ENCODE data around the gene CROCC2. TPM values are rescaled to one million over a fixed set of nuclear protein-coding genes. Genes with fewer than 3 reads are reported as not detected.

Gene CROCC2
- total and polyA plus RNA-seq, 8 donors, result 0.03 to 4.9 TPM; not detected in 6

DNA sequence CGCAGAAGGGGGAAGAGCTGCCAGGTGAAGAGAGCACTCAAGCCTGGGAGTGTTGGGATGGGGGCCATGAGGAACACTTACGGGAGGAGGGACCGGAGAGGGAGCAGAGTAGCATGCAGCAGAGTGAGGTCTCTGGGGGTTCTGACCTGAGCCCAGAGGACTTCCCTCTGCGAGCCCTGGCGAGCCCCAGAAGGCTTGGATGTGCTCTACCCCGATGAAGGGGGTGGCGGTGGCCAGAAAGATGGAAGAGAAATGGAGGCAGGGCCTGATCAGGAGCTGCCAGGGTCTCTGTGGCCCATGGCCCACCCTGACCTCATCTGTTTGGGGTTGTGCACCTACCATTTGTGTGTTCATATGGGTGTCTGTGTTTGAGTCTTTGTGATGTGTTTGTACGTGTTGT is 42.0 kb downstream of the CROCC2 start:
- no peak overlapping the region for H3K4me3 ChIP-seq
- no peaks in the 10 kb centered on the region for H3K4me1 ChIP-seq
- DNase-seq, result peak in 1 of 2 donors; percentile 11
- H3K27me3 ChIP-seq, result peaks cover 0 to 14% (median 0%) of the 10 kb centered on the region in 3 donors
- WGBS, 5 donors, result 84 to 97% (median 94%) methylated on average over 8 of the region's 8 CpGs
- no peak for TF ChIP-seq POLR2A (IDR thresholded peaks at IDR 0.05)
- TF ChIP-seq, protein P1, sequence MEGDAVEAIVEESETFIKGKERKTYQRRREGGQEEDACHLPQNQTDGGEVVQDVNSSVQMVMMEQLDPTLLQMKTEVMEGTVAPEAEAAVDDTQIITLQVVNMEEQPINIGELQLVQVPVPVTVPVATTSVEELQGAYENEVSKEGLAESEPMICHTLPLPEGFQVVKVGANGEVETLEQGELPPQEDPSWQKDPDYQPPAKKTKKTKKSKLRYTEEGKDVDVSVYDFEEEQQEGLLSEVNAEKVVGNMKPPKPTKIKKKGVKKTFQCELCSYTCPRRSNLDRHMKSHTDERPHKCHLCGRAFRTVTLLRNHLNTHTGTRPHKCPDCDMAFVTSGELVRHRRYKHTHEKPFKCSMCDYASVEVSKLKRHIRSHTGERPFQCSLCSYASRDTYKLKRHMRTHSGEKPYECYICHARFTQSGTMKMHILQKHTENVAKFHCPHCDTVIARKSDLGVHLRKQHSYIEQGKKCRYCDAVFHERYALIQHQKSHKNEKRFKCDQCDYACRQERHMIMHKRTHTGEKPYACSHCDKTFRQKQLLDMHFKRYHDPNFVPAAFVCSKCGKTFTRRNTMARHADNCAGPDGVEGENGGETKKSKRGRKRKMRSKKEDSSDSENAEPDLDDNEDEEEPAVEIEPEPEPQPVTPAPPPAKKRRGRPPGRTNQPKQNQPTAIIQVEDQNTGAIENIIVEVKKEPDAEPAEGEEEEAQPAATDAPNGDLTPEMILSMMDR (IDR thresholded peaks at IDR 0.05), result no peak
- TF ChIP-seq POLR2AphosphoS5 (IDR thresholded peaks at IDR 0.05), result no peak
- no peak for TF ChIP-seq EP300 (IDR thresholded peaks at IDR 0.05)
- no peaks in the 10 kb centered on the region for H3K36me3 ChIP-seq
- H3K27ac ChIP-seq, result no peak overlapping the region
- H3K9me3 ChIP-seq, result no peaks in the 10 kb centered on the region
- intact Hi-C loops (cut with DNase I; ENCODE audit: low total_unique reads), result no loop called here

DNA sequence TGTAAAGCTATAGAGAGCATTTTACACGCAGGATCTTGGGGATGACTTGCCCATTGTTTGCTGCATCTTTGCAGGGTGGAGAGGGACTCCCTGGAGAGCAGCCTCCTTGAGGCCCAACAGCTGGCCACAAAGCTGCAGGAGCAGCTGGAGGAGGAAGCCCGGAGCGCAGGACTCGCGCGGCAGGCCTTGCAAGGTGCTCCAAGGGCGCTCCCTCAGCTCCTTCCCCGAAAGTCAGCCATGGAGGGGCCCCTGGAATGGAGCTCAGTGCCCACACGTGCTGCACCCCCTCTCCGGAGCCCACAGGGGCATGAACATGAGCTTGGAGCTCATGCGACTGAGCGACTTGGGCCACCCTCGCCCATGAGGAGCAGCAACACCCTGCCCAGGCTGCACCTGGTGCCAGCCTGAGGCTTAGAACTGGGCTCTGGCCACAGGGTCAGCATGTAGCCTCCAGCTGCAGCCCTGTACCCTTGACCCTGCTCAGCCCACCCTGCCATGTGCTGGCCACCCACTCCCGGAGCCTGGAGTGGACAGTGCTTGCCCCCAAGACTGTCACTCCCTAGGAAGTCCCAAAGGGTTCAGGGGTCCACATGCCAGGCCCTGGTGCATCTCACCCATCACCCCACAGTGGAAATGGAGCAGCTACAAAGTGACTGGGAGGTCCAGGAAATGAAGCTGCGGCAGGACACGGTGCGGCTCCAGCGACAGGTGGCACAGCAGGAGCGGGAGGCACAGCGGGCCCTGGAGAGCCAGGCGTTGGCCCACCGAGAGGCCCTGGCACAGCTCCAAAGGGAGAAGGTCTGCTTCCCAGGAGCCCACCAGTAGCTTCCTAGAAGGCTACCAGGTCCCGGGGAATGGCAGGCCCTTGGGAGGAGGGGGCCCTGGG is 43.0 kb downstream of the CROCC2 start:
- Histone ChIP-seq H3K27ac (no peak overlapping the region), H3K4me3 (no peak overlapping the region), H3K9me3 (no peaks in the 10 kb centered on the region), H3K36me3 (no peaks in the 10 kb centered on the region), H3K4me1 (no peaks in the 10 kb centered on the region), H3K27me3 (peaks cover 0 to 14% (median 0%) of the 10 kb centered on the region in 3 donors)
- DNase-seq, result peak; percentile 1 to 24
- intact Hi-C loops (cut with DNase I; ENCODE audit: low total_unique reads), result no loop called here
- WGBS, 5 donors, result 80 to 90% (median 88%) methylated on average over 17 to 23 of the region's 23 CpGs
- TF ChIP-seq EP300 (IDR thresholded peaks at IDR 0.05) (no peak), POLR2A (IDR thresholded peaks at IDR 0.05) (no peak), POLR2AphosphoS5 (IDR thresholded peaks at IDR 0.05) (no peak)
- TF ChIP-seq, protein P1 (IDR thresholded peaks at IDR 0.05), result no peak

DNA sequence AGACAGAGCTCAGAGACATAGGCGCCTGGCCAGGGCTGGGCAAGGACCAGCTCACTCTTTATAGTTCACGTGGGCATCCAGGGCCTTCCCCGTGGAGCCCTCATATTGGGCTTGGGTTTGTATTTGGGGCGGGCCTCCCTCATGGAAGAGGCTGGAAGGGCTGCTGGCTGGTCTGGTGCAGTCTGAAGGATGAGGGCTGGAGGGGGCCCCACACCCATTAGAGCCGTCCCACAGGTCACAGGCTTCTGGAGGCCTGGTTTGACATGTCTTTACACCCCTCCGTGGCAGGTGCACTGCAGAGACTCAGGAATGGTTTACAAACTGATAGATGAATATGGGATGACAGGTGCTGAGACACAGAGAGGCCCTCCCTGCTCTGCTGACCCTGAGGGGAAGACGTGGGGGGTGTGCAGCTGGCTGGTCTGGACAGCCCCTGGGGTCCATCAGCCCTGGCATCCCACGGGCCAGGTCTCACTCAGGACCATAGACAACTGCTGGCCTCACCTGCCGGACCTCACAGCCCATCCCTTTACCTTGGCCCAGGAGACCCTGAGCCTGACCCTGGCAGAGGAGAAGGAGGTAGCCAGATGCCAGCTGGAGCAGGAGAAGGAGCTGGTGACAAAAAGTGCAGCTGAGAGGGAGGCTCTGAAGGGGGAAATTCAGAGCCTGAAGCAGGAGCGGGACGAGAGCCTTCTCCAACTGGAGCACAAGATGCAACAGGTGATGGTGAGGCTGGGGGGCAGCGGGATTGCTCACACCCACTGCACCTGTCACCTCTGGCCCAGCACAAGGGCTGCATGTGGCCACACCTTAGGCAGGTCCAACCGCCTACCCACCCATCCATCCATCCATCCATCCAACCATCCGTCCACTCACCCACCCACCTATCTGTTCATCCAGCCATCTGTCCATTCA is 43.9 kb downstream of the CROCC2 start:
- no peak overlapping the region for H3K27ac ChIP-seq
- DNase-seq, result peak; percentile 1 to 11

More for the DNA sequence above, 43.9 kb downstream of the CROCC2 start:
- H3K4me3 ChIP-seq, result no peak overlapping the region
- no peaks in the 10 kb centered on the region for H3K4me1 ChIP-seq
- no peaks in the 10 kb centered on the region for H3K36me3 ChIP-seq
- intact Hi-C loops (cut with DNase I; ENCODE audit: low total_unique reads), result no loop called here
- WGBS, 5 donors, result 74 to 94% (median 84%) methylated on average over 13 to 14 of the region's 14 CpGs
- H3K27me3 ChIP-seq, result peaks cover 0 to 20% (median 0%) of the 10 kb centered on the region in 3 donors
- H3K9me3 ChIP-seq, result no peaks in the 10 kb centered on the region
- TF ChIP-seq POLR2AphosphoS5 (IDR thresholded peaks at IDR 0.05) (no peak), EP300 (IDR thresholded peaks at IDR 0.05) (no peak), POLR2A (IDR thresholded peaks at IDR 0.05) (no peak)
- TF ChIP-seq, protein P1 (IDR thresholded peaks at IDR 0.05), result no peak
